Liver (tissue), 9 donors: Measurements from ENCODE around the gene CTNNAL1. TPM values are rescaled to one million over a fixed set of nuclear protein-coding genes. Genes with fewer than 3 reads are reported as not detected.
A peak's percentile ranks its signal among the peaks of the same experiment; 100 is the strongest.

ENCODE experiments used
- DNase-seq: peaks from one replicate; pipeline ENCODE4 v3.0.0-alpha.2; 2017; ENCODE audit warnings: low spot score
- H3K27ac ChIP-seq, 2 donors: one replicate each; pipeline ENCODE4 v1.7.0; 2013; ENCODE audit warnings: inconsistent platforms in 2 of 2, low read length in 2 of 2, control low read depth in 1 of 2, low read depth in 1 of 2, mild to moderate bottlenecking in 1 of 2
- H3K27me3 ChIP-seq, 4 donors: one replicate each; pipeline versions ENCODE4 v1.6.1 to v1.7.0; 2013; ENCODE audit warnings: low read length in 3 of 4, inconsistent platforms in 1 of 4, mild to moderate bottlenecking in 1 of 4, moderate library complexity in 1 of 4; ENCODE audit not compliant: control insufficient read depth in 4 of 4, insufficient read depth in 4 of 4
- H3K36me3 ChIP-seq, 4 donors: one replicate each; pipeline versions ENCODE4 v1.6.1 to v1.7.0; 2013; ENCODE audit warnings: low read length in 3 of 4, mild to moderate bottlenecking in 3 of 4, low read depth in 1 of 4, moderate library complexity in 1 of 4; ENCODE audit not compliant: control insufficient read depth in 4 of 4, insufficient read depth in 3 of 4
- H3K4me1 ChIP-seq, 4 donors: one replicate each; pipeline versions ENCODE4 v1.6.1 to v1.7.0; 2013; ENCODE audit warnings: low read length in 3 of 4, mild to moderate bottlenecking in 3 of 4, moderate library complexity in 1 of 4; ENCODE audit not compliant: control insufficient read depth in 4 of 4, insufficient read depth in 4 of 4
- H3K4me3 ChIP-seq, 3 donors: one replicate each; pipeline versions ENCODE4 v1.6.1 to v1.7.0; 2013; ENCODE audit warnings: low read length in 3 of 3, control low read depth in 1 of 3, low read depth in 1 of 3, mild to moderate bottlenecking in 1 of 3
- H3K9ac ChIP-seq, 2 donors: one replicate each; pipeline ENCODE4 v1.7.0; 2013; ENCODE audit warnings: low read length in 2 of 2, mild to moderate bottlenecking in 2 of 2, moderate library complexity in 2 of 2, control low read depth in 1 of 2, low read depth in 1 of 2
- H3K9me3 ChIP-seq, 4 donors: one replicate each; pipeline versions ENCODE4 v1.6.1 to v1.7.0; 2013; ENCODE audit warnings: low read length in 3 of 4; ENCODE audit not compliant: control insufficient read depth in 4 of 4
- CTCF ChIP-seq: fragments of 150-350 bp; IDR thresholded peaks from 2 replicates; pipeline ENCODE4 v1.5.1; 2017; ENCODE audit warnings: improper control_type of control experiment, low read depth, low read length; ENCODE audit not compliant: missing input control
- EGR1 ChIP-seq, 2 donors: IDR thresholded peaks; 2 replicates each; pipeline ENCODE4 v1.6.1; 2016 to 2018; ENCODE audit warnings: antibody characterized with exemption in 2 of 2, low read depth in 2 of 2
- FOXA1 ChIP-seq: IDR thresholded peaks from 2 replicates; pipeline ENCODE4 v1.6.1; 2016; ENCODE audit warnings: antibody characterized with exemption
- FOXA2 ChIP-seq: IDR thresholded peaks from 2 replicates; pipeline ENCODE4 v1.6.1; 2016; ENCODE audit warnings: antibody characterized with exemption
- GABPA ChIP-seq, 2 donors: IDR thresholded peaks in 1 of 2; conservative IDR thresholded peaks in 1 of 2; 2 replicates each; pipeline ENCODE4 v1.6.1; 2016; ENCODE audit warnings: antibody characterized with exemption in 2 of 2, mild to moderate bottlenecking in 1 of 2, moderate library complexity in 1 of 2
- HNF4A ChIP-seq, 2 donors: conservative IDR thresholded peaks; 2 replicates each; pipeline ENCODE4 v1.6.1; 2016; ENCODE audit warnings: antibody characterized with exemption in 2 of 2, mild to moderate bottlenecking in 2 of 2
- HNF4G ChIP-seq: IDR thresholded peaks from 2 replicates; pipeline ENCODE4 v1.6.1; 2016; ENCODE audit warnings: antibody characterized with exemption
- JUND ChIP-seq, 2 donors: IDR thresholded peaks; 2 replicates each; pipeline ENCODE4 v1.6.1; 2016; ENCODE audit warnings: antibody characterized with exemption in 2 of 2
- NR2F2 ChIP-seq: IDR thresholded peaks from 2 replicates; pipeline ENCODE4 v1.6.1; 2016; ENCODE audit warnings: antibody characterized with exemption
- RAD21 ChIP-seq, 2 donors: IDR thresholded peaks; 2 replicates each; pipeline ENCODE4 v1.6.1; 2016; ENCODE audit warnings: antibody characterized with exemption in 2 of 2, mild to moderate bottlenecking in 2 of 2
- REST ChIP-seq: IDR thresholded peaks from 2 replicates; pipeline ENCODE4 v1.6.1; 2016; ENCODE audit warnings: antibody characterized with exemption, mild to moderate bottlenecking
- RXRA ChIP-seq, 2 donors: IDR thresholded peaks; 2 replicates each; pipeline ENCODE4 v1.6.1; 2017 to 2018; ENCODE audit warnings: antibody characterized with exemption in 2 of 2, mild to moderate bottlenecking in 1 of 2
- SP1 ChIP-seq: IDR thresholded peaks from 2 replicates; pipeline ENCODE4 v1.6.1; 2018; ENCODE audit warnings: antibody characterized with exemption, mild to moderate bottlenecking
- TAF1 ChIP-seq: conservative IDR thresholded peaks from 2 replicates; pipeline ENCODE4 v1.6.1; 2016; ENCODE audit warnings: antibody characterized with exemption, mild to moderate bottlenecking
- YY1 ChIP-seq: IDR thresholded peaks from 2 replicates; pipeline ENCODE4 v1.6.1; 2016; ENCODE audit warnings: antibody characterized with exemption, mild to moderate bottlenecking
- ZBTB33 ChIP-seq: IDR thresholded peaks from 2 replicates; pipeline ENCODE4 v1.6.1; 2016; ENCODE audit warnings: antibody characterized with exemption
- WGBS: extraction: QIAGEN DNeasy Blood & Tissue Kit; methylation state at CpG from one replicate; pipeline ENCODE4 v1.1.7; 2013; 5-methylcytosine and 5-hydroxymethylcytosine counted together
- polyA plus RNA-seq, 2 donors: library from polyadenylated mRNA; stranded (reverse) in 1 of 2; unstranded in 1 of 2; fragments of 200-250 nt in 1 of 2; fragments of >200 nt in 1 of 2; fragmentation: Nextera tagmentation in 1 of 2; extraction: Ambion mirVana in 1 of 2; gene quantifications; one replicate each; pipeline versions ENCODE4 v1.2.1 to v1.2.3, GENCODE V29; 2013 to 2015
- total RNA-seq, 2 donors: library from RNA; depleted of rRNA; stranded (reverse); fragments of >200 nt; gene quantifications; one replicate each; pipeline ENCODE4 v1.2.3, GENCODE V29; 2014
- TF ChIP-seq, protein P1 (sequence below): IDR thresholded peaks from 2 replicates; pipeline ENCODE4 v1.6.1; 2016; ENCODE audit warnings: antibody characterized with exemption
- TF ChIP-seq, protein P2 (sequence below): IDR thresholded peaks from 2 replicates; pipeline ENCODE4 v1.6.1; 2016; ENCODE audit warnings: antibody characterized with exemption
- donor health status: healthy.
- donor health status: healthy.
- donor health status: healthy.
- donor health status: healthy.
- donor health status: healthy.

Gene CTNNAL1
- total and polyA plus RNA-seq, 4 donors: 10.5 to 31.5 (median 18.6) TPM

DNA sequence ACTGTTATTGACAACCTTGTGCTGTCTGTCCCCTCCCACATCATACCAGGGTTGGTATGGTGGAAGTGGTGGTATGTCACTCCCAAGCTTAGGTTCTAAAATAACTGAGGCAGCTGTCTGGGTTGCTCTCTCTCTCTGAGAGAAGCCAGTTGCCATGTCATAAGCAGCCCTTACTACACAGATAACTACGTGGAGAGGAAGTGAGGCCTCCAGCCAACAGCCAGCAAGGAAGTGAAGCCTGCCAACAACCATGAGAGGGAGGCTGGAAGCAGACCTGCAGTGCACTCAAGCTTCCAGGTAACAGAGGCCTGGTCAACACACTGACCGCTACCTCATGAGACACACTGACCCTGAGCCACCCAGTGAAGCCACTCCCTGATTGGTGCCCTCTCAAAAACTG, 18.6 kb downstream of the CTNNAL1 start:
- no peaks in the 10 kb centered on the region for H3K4me1 ChIP-seq
- no peaks in the 10 kb centered on the region for H3K27me3 ChIP-seq
- no peaks in the 10 kb centered on the region for H3K9me3 ChIP-seq
- TF ChIP-seq GABPA (IDR thresholded peaks at IDR 0.05 in 1 of 2, conservative IDR thresholded peaks at IDR 0.05 in 1 of 2): peak in 1 of 2 donors; percentile 21
- no peak for TF ChIP-seq HNF4G
- no peak for TF ChIP-seq FOXA2
- no peak for TF ChIP-seq ZBTB33
- no peak for DNase-seq
- no peak overlapping the region for H3K27ac ChIP-seq
- WGBS: 62% methylated on average over 2 of the region's 2 CpGs
- peaks cover 0 to 3% (median 0%) of the 10 kb centered on the region in 4 donors for H3K36me3 ChIP-seq
- no peak overlapping the region for H3K4me3 ChIP-seq
- H3K9ac ChIP-seq: no peak overlapping the region

- no peak overlapping the region for H3K4me3 ChIP-seq
- H3K4me1 ChIP-seq: no peaks in the 10 kb centered on the region
- H3K36me3 ChIP-seq: peaks cover 0 to 3% (median 0%) of the 10 kb centered on the region in 4 donors
- no peaks in the 10 kb centered on the region for H3K27me3 ChIP-seq
- H3K9me3 ChIP-seq: no peaks in the 10 kb centered on the region
- WGBS: 76% methylated on average over 5 of the region's 5 CpGs
- DNase-seq: no peak
- H3K9ac ChIP-seq: no peak overlapping the region
- H3K27ac ChIP-seq: peak overlapping the region in 1 of 2 donors; percentile 26
- TF ChIP-seq JUND (IDR thresholded peaks at IDR 0.05) (no peak), RAD21 (IDR thresholded peaks at IDR 0.05) (no peak), RXRA (IDR thresholded peaks at IDR 0.05) (no peak), YY1 (no peak), TAF1 (no peak), GABPA (IDR thresholded peaks at IDR 0.05 in 1 of 2, conservative IDR thresholded peaks at IDR 0.05 in 1 of 2) (no peak), ZBTB33 (no peak), FOXA2 (no peak), FOXA1 (no peak), NR2F2 (no peak), SP1 (no peak), CTCF (no peak), EGR1 (IDR thresholded peaks at IDR 0.05; ENCODE audit: low read depth in 2 of 2) (no peak), REST (no peak), HNF4G (no peak), HNF4A (conservative IDR thresholded peaks at IDR 0.05) (no peak)
- TF ChIP-seq, protein P1, sequence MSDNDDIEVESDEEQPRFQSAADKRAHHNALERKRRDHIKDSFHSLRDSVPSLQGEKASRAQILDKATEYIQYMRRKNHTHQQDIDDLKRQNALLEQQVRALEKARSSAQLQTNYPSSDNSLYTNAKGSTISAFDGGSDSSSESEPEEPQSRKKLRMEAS: no peak
- TF ChIP-seq, protein P2, sequence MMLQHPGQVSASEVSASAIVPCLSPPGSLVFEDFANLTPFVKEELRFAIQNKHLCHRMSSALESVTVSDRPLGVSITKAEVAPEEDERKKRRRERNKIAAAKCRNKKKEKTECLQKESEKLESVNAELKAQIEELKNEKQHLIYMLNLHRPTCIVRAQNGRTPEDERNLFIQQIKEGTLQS: no peak
Observed at GRCh38 chr9:108991479-108991878, 21.8 kb downstream of the CTNNAL1 start.
